ENCODE data around the gene AMBN. TPM values are rescaled to one million over a fixed set of nuclear protein-coding genes. Genes with fewer than 3 reads are reported as not detected.

AMBN gene
- total and polyA plus RNA-seq, 2 experiments from 2014 or later, result not detected

DNA sequence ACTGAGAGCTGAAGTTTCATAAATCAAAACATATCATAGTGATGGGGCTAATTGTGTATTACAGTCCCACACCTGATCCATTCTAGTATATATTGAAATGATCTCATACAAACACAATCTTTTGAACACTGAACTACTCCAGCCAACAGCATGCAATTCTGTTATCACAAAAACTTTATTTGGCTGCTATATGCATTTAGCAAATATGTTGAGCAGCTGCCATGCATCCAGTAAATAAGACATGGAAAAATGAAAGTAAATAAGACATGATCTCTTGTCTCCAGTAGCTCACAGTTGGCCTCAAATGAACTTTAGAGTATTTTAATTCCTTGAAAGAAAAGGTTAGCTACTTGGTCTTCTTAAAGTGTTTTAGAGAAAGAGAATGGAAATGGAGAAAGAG is 2.1 kb downstream of the AMBN start:
- Histone ChIP-seq H3K36me3 (ENCODE audit: insufficient read depth) (no peaks in the 10 kb centered on the region), H3F3A (replicated peaks; ENCODE audit: low read depth) (no peaks in the 10 kb centered on the region), H3K4me2 (no peak overlapping the region), H2AFZ (no peak overlapping the region), H4K20me1 (replicated peaks; ENCODE audit: insufficient read depth) (no peaks in the 10 kb centered on the region), H3K27ac (ENCODE audit: low read depth) (no peak overlapping the region), H3K27me3 (ENCODE audit: insufficient read depth) (no peaks in the 10 kb centered on the region), H3K79me2 (replicated peaks; ENCODE audit: insufficient read depth) (no peaks in the 10 kb centered on the region), H3K4me1 (ENCODE audit: insufficient read depth) (no peaks in the 10 kb centered on the region), H3K4me3 (no peak overlapping the region), H3K9me2 (ENCODE audit: insufficient read depth) (no peaks in the 10 kb centered on the region)
- TF ChIP-seq, protein P1, sequence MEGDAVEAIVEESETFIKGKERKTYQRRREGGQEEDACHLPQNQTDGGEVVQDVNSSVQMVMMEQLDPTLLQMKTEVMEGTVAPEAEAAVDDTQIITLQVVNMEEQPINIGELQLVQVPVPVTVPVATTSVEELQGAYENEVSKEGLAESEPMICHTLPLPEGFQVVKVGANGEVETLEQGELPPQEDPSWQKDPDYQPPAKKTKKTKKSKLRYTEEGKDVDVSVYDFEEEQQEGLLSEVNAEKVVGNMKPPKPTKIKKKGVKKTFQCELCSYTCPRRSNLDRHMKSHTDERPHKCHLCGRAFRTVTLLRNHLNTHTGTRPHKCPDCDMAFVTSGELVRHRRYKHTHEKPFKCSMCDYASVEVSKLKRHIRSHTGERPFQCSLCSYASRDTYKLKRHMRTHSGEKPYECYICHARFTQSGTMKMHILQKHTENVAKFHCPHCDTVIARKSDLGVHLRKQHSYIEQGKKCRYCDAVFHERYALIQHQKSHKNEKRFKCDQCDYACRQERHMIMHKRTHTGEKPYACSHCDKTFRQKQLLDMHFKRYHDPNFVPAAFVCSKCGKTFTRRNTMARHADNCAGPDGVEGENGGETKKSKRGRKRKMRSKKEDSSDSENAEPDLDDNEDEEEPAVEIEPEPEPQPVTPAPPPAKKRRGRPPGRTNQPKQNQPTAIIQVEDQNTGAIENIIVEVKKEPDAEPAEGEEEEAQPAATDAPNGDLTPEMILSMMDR (conservative IDR thresholded peaks at IDR 0.05; ENCODE audit: low read depth in 2 of 2), result no peak
- TF ChIP-seq STAT1 (IDR thresholded peaks at IDR 0.05; ENCODE audit: unreplicated experiment) (no peak), ZNF114 (CRISPR knock-in tag; IDR thresholded peaks at IDR 0.05) (no peak), POLR2AphosphoS5 (IDR thresholded peaks at IDR 0.05; ENCODE audit: low read depth) (no peak), EZH2 (IDR thresholded peaks at IDR 0.05; ENCODE audit: low read depth, unreplicated experiment) (no peak), CREB1 (CRISPR knock-in tag; IDR thresholded peaks at IDR 0.05; ENCODE audit: low read depth) (no peak), JUNB (IDR thresholded peaks at IDR 0.05; ENCODE audit: unreplicated experiment) (no peak), ZNF331 (CRISPR knock-in tag; IDR thresholded peaks at IDR 0.05; ENCODE audit: low read depth) (no peak), EZH2phosphoT487 (IDR thresholded peaks at IDR 0.05; ENCODE audit: unreplicated experiment) (no peak), NANOG (IDR thresholded peaks at IDR 0.05; ENCODE audit: borderline replicate concordance) (no peak)
- TF ChIP-seq, protein P2, sequence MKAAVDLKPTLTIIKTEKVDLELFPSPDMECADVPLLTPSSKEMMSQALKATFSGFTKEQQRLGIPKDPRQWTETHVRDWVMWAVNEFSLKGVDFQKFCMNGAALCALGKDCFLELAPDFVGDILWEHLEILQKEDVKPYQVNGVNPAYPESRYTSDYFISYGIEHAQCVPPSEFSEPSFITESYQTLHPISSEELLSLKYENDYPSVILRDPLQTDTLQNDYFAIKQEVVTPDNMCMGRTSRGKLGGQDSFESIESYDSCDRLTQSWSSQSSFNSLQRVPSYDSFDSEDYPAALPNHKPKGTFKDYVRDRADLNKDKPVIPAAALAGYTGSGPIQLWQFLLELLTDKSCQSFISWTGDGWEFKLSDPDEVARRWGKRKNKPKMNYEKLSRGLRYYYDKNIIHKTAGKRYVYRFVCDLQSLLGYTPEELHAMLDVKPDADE (IDR thresholded peaks at IDR 0.05), result no peak
- TF ChIP-seq, protein P3, sequence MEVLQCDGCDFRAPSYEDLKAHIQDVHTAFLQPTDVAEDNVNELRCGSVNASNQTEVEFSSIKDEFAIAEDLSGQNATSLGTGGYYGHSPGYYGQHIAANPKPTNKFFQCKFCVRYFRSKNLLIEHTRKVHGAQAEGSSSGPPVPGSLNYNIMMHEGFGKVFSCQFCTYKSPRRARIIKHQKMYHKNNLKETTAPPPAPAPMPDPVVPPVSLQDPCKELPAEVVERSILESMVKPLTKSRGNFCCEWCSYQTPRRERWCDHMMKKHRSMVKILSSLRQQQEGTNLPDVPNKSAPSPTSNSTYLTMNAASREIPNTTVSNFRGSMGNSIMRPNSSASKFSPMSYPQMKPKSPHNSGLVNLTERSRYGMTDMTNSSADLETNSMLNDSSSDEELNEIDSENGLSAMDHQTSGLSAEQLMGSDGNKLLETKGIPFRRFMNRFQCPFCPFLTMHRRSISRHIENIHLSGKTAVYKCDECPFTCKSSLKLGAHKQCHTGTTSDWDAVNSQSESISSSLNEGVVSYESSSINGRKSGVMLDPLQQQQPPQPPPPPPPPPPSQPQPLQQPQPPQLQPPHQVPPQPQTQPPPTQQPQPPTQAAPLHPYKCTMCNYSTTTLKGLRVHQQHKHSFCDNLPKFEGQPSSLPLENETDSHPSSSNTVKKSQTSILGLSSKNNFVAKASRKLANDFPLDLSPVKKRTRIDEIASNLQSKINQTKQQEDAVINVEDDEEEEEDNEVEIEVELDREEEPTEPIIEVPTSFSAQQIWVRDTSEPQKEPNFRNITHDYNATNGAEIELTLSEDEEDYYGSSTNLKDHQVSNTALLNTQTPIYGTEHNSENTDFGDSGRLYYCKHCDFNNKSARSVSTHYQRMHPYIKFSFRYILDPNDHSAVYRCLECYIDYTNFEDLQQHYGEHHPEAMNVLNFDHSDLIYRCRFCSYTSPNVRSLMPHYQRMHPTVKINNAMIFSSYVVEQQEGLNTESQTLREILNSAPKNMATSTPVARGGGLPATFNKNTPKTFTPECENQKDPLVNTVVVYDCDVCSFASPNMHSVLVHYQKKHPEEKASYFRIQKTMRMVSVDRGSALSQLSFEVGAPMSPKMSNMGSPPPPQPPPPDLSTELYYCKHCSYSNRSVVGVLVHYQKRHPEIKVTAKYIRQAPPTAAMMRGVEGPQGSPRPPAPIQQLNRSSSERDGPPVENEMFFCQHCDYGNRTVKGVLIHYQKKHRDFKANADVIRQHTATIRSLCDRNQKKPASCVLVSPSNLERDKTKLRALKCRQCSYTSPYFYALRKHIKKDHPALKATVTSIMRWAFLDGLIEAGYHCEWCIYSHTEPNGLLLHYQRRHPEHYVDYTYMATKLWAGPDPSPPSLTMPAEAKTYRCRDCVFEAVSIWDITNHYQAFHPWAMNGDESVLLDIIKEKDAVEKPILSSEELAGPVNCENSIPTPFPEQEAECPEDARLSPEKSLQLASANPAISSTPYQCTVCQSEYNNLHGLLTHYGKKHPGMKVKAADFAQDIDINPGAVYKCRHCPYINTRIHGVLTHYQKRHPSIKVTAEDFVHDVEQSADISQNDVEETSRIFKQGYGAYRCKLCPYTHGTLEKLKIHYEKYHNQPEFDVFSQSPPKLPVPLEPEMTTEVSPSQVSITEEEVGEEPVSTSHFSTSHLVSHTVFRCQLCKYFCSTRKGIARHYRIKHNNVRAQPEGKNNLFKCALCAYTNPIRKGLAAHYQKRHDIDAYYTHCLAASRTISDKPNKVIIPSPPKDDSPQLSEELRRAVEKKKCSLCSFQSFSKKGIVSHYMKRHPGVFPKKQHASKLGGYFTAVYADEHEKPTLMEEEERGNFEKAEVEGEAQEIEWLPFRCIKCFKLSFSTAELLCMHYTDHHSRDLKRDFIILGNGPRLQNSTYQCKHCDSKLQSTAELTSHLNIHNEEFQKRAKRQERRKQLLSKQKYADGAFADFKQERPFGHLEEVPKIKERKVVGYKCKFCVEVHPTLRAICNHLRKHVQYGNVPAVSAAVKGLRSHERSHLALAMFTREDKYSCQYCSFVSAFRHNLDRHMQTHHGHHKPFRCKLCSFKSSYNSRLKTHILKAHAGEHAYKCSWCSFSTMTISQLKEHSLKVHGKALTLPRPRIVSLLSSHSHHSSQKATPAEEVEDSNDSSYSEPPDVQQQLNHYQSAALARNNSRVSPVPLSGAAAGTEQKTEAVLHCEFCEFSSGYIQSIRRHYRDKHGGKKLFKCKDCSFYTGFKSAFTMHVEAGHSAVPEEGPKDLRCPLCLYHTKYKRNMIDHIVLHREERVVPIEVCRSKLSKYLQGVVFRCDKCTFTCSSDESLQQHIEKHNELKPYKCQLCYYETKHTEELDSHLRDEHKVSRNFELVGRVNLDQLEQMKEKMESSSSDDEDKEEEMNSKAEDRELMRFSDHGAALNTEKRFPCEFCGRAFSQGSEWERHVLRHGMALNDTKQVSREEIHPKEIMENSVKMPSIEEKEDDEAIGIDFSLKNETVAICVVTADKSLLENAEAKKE (CRISPR knock-in tag; IDR thresholded peaks at IDR 0.05), result no peak
- TF ChIP-seq, protein P4, sequence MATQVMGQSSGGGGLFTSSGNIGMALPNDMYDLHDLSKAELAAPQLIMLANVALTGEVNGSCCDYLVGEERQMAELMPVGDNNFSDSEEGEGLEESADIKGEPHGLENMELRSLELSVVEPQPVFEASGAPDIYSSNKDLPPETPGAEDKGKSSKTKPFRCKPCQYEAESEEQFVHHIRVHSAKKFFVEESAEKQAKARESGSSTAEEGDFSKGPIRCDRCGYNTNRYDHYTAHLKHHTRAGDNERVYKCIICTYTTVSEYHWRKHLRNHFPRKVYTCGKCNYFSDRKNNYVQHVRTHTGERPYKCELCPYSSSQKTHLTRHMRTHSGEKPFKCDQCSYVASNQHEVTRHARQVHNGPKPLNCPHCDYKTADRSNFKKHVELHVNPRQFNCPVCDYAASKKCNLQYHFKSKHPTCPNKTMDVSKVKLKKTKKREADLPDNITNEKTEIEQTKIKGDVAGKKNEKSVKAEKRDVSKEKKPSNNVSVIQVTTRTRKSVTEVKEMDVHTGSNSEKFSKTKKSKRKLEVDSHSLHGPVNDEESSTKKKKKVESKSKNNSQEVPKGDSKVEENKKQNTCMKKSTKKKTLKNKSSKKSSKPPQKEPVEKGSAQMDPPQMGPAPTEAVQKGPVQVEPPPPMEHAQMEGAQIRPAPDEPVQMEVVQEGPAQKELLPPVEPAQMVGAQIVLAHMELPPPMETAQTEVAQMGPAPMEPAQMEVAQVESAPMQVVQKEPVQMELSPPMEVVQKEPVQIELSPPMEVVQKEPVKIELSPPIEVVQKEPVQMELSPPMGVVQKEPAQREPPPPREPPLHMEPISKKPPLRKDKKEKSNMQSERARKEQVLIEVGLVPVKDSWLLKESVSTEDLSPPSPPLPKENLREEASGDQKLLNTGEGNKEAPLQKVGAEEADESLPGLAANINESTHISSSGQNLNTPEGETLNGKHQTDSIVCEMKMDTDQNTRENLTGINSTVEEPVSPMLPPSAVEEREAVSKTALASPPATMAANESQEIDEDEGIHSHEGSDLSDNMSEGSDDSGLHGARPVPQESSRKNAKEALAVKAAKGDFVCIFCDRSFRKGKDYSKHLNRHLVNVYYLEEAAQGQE (IDR thresholded peaks at IDR 0.05; ENCODE audit: unreplicated experiment), result no peak
- H3K36me3 Mint-ChIP-seq (ENCODE audit: low read depth), result no peaks in the 10 kb centered on the region
- H3K4me3 Mint-ChIP-seq, result no peak overlapping the region
- H3K4me1 Mint-ChIP-seq, result no peaks in the 10 kb centered on the region
- no peak for ATAC-seq
- DNase-seq (ENCODE audit: low spot score), result no peak
- H3K9me3 Mint-ChIP-seq, result no peaks in the 10 kb centered on the region
- H3K27ac Mint-ChIP-seq, result no peak overlapping the region
- H3K27me3 Mint-ChIP-seq (ENCODE audit: insufficient read depth, low read depth, poor library complexity), result peaks cover 1% of the 10 kb centered on the region
